Suppressor macrophage treated with lipopolysaccharide for 4 hours (primary cell): Measurements from ENCODE around the gene HSD11B1L.
"Not testable (repeated sequence)": the region's sequence is repeated elsewhere in the genome, so short reads cannot be mapped to it uniquely, and the experiment has no call there.

ENCODE experiments used
- DNase-seq: peaks from one replicate; pipeline ENCODE4 v3.0.0-alpha.2; 2020

HSD11B1L gene

GRCh38 chr19:5703819-5704818 lies 23.3 kb downstream of the HSD11B1L start:
- no peak for DNase-seq

GRCh38 chr19:5705552-5705951 lies 24.7 kb downstream of the HSD11B1L start:
- DNase-seq = no peak

- DNase-seq = no peak
These were observed 26.2 kb downstream of the HSD11B1L start for GRCh38 chr19:5706876-5707573.

- no peak for DNase-seq
These were observed 27.0 kb downstream of the HSD11B1L start for GRCh38 chr19:5707576-5708575.

- DNase-seq = no peak
These were observed 30.2 kb downstream of the HSD11B1L start for GRCh38 chr19:5711025-5711424.

DNA sequence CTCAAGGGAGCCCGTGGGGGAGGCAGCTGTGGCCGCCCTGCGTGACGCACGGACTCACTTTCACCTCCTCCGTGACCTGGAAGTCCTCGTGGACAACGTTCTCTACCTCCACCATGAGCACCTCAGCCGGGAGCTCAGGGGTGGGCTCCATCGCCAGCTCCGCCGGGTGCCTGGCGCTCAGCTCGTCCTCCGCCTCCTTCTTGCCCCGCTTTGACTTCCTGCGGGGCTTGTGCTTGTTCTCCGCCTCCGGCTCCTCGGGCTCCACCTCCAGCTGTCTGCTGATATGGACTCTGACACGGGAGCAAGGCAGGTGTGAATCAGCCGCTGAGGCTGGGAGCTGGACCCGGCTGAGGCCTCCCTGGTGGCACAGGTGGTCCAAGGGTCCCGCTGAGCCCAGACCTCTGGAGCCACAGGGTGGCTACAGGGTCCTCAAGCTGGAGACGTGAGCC lies 30.9 kb downstream of the HSD11B1L start:
- DNase-seq = no peak

DNA sequence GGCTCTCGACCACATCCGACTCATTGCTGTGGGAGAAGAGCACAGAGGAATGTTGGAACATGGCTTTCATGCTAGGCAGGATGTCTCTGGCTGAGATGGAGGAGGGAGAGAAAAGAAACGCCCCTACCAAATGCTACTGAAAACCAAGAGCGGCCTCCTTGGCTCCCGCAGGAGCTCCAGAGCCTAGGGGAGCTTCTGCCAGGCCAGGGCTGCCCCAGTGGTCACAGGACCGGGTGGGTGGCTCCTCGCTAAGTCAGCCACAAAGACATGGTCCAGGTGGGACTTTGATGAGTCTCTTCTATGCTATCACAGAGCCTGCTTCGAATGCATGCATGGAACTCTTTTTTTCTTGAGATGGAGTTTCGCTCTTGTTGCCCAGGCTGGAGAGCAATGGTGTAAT lies 32.4 kb downstream of the HSD11B1L start:
- DNase-seq = no peak

GRCh38 chr19:5714816-5715215 lies 34.0 kb downstream of the HSD11B1L start:
- no peak for DNase-seq

GRCh38 chr19:5717215-5717935 lies 36.5 kb downstream of the HSD11B1L start:
- DNase-seq = peak; percentile 25

DNA sequence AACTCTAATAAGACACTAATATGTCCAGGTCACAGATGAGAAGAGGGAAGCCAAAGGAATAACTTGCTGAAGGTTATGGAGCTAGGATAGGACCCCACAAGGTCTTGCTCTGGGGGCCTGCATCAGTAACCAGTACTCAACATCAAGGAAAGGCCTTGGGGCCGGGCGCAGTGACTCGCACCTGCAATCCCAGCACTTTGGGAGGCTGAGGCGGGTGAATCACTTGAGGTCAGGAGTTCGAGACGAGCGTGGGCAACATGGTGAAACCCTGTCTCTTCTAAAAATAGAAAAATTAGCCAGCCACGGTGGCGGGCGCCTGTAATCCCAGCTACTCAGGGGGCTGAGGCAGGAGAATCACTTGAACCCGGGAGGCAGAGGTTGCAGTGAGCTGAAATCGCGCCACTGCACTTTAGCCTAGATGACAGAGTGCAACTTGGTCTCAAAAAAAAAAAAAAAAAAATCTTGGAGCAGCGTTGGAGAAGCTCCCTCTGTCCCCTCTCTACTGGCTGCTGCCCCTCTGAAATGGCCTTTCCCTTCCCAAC lies 37.3 kb downstream of the HSD11B1L start:
- peak; percentile 57 for DNase-seq

- peak; percentile 87 for DNase-seq
These were observed 37.9 kb downstream of the HSD11B1L start for GRCh38 chr19:5718579-5719273.

DNA sequence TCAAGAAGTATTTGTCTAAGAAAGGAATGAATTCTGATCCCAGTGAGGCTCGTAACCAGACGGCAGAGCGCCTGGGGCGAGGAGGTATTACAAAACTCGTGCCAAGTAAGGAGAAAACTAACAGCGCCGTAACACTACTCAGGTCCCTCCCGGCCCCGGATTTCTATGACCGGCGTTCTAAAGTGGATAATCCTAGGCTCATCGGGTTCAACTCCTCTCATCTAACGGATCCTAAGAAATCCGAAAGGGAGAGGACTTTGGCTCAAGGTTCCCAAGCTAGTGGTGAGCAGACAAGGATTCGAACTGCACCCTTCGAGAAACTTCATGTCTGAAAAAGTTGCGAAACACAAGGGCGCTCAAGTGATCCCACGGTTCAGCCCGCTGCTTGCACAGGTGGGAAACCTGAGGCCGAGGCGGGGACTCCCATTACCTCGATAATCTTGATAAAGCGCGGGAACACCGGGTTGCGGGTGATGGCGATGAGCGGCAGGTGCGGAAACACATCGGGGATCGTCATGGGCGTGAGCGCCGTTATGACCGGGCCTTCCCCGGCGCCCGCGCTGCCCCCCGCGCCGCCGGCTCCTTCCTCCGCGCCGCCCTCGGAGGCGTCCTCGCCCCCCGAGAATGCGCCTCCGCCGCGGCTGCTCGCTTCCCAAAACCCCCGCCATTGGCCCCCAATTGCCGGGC lies 38.6 kb downstream of the HSD11B1L start:
- DNase-seq = peak; percentile 39

DNA sequence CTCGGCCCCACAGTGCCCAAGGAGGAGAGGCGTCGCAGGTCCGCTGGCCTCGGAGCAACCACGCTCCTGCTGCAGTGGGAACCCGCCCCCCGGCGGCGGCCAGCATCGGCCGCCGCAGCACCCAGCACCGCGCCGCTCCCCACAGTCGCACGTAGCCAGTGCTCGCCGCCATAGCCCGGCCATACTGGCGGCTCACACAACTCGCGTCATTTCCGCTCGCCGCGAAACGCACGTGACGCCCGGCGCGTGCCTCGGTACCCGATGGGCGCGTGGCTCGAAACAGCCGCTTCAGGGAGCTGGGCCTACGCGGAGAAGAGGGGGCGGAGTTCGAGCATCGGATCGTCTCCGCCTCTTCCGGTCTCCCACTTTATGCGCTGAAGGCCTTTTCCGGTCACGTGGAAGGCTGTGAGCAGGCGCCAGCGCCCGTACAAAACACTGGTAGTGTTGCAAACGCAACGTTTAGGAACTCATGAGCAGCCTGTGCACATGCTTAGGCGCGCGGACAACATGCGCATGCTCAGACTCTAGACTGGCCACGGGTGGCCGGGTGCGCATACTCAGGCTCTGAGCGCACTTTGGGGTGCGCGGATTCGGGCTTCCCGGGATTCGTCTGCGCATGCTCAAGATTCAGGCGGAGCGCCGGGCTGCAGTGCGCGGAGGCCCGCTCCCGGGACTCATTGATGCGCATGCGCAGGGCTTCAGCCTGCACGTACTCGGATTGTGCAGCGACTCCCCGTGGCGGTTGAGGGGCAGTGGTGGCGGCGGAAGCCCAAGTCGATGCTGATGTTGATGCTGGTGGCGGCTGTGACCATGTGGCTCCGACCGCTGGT lies 39.3 kb downstream of the HSD11B1L start, which contains the start of the genes CATSPERD and LONP1:
TSS of gene CATSPERD (plus strand) at position 677 of the 830 bp plus-strand sequence. CDS start at position 778, 101 bp downstream.
TSS of gene LONP1 (minus strand) at position 186 of the 830 bp plus-strand sequence. CDS start at position 172, 14 bp downstream.
- peak; percentile 100 for DNase-seq

GRCh38 chr19:5727453-5728050 lies 46.7 kb downstream of the HSD11B1L start:
- no peak for DNase-seq

DNA sequence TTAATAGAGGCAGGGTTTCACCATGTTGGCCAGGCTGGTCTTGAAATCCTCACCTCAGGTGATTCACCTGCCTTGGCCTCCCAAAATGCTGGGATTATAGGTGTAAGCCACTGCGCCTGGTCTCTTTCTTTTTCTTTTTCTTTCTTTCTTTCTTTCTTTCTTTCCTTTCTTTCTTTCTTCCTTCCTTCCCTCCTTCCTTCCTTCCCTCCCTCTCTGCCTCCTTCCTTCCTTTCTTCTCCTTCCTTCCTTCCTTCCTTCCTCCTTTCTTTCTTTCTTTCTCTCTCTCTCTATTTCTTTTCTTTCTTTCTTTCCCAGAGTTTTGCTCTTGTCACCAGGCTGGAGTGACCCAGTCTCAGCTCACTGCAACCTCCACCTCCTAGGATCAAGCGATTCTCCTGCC lies 52.3 kb downstream of the HSD11B1L start:
- DNase-seq = not testable (repeated sequence)
